HK-2 (cell line): ENCODE results near the gene RIMBP2.

Experiments used
- DNase-seq: peaks from one replicate; pipeline ENCODE4 v3.0.0-alpha.2; 2018; ENCODE audit not compliant: unreplicated experiment

Gene RIMBP2

DNA sequence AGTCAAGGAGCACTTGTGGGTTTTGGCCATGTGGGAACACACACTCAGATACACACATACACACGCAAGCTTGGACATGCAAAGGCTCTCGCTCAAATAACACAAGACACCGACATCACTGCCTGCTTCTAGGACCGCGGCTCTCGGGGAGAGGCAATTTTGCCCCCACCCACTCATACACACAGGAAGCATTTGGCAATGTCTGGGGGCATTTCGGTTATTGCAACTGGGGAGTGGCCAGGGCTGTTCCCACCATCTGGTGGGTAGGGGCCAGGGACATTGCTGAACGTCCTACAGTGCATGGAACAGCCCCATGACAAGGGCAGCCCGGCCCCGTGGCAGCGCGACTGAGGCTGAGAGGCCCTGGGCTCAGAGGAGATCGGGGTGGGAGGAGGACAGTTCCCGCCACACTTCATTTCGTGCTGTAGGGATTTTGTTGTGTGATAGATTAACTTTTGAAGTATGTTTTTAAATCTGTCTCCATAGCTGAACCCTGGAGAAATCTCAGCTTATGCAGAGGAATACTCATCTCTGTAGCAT is 35.6 kb downstream of the RIMBP2 start:
- no peak for DNase-seq

DNA sequence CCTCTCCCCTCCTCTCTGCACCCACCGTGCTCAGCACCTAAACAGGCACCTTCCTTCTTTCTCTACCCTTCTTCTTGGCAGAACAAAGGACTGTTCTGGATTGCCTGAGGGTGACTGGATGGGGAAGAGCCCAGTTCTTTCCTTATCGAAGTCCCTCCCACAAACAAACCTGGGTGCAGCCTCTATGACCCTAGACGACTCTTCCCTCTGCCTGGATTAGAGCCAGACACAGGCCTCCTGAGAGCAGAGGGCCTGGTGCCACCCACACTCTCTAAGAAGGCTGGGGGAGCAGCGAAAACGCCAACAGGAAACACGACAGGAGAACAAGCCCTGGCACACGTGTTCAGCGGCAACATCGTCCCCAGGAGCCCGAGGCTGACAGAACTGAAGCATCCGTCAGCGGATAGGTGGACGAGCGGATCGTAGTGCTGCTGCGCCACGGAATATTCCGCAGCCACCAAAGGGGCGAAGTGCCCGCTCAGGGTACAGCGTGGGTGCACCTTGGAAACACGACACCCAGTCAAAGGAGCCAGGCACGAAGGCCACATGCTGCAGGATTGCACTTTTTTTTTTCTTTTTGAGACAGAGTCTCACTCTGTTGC is 38.0 kb downstream of the RIMBP2 start:
- no peak for DNase-seq

DNA sequence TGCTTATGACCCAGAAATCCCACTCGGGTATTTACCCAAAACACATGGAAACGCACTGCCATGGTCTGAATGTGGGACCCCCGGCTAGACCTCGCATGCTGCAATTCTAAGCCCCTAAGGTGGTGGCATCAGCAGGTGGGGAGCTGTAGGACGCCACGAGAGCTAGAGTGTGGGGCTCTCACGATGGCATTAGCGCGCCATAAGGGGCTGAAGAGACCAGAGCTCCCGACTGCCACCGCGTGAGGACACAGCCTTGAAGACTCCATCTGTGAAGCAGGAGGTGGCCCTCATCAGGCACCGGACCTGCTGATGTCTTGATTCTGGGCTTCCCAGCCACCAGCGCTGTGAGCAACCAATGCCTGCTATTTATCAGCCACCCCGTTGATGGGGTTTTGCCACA is 40.3 kb downstream of the RIMBP2 start:
- no peak for DNase-seq

DNA sequence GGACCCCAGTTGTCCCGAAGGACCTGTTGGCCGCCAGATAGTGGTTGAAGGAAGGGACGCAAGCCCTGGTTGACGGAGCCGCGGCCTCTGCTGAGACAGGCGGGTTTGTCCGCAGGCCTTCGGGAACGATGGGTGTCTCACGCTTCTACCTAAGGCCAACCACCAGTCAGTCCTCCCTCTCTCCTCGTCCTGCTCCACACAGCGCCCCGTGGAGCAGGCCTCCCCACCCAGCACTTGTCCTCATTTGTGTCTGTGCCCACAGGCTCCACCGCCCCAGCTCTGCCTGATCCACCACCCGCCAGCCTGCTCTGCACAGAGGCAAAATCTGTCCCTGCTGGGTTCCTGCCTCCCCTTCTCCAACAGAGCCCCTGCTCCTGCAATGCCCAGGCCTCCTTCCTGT is 41.0 kb downstream of the RIMBP2 start:
- no peak for DNase-seq

DNA sequence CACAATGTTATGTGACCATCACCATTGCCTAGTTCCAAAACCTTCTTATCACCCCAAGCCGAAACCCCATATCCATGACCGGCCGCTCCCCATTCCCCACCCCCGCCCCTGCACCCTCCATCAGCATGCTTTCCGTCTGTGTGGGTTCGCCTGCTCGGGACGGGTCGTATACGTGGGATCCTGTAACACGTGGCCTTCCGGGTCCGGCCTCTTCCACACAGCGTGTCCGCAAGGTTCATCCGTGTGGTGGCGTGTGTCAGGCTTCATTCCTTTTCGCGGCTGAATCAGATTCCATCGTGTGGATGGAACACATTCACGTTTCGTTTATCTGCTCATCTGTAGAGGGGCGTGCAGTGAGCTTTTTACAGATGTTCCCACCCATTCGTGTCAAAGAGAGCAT is 41.4 kb downstream of the RIMBP2 start:
- DNase-seq: no peak

DNA sequence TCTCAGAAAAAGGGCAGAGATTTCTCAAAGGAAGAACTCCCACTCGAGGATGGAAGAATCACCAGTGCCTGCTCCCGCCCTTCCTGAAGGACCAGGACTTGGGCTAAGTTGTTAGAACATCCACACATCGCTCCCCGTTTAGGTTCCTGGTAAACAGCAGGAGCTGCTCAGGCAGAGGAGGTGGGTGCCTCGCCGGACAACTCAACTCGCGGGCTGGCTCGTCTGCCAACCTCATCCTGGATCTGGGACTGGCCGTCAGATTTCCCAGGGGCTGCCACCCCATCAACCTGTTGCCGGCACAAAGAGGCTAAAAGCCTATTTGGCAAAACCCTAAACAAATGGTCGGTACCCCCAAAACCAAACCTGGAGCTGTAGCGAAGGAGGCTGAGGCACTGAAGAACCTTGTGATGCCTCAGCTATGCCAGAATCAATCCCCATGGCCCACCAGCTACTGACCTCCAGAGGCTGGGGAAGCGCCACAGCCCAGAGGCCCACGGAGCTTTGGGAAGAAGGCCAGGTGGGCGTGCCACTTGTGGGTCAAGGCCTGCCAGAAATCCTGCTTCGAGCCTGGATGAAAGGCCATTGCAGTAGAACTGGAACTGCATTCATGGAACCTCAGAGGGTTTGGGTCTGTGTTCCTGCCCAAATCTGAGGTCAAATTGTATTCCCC is 42.9 kb downstream of the RIMBP2 start:
- DNase-seq: no peak

DNA sequence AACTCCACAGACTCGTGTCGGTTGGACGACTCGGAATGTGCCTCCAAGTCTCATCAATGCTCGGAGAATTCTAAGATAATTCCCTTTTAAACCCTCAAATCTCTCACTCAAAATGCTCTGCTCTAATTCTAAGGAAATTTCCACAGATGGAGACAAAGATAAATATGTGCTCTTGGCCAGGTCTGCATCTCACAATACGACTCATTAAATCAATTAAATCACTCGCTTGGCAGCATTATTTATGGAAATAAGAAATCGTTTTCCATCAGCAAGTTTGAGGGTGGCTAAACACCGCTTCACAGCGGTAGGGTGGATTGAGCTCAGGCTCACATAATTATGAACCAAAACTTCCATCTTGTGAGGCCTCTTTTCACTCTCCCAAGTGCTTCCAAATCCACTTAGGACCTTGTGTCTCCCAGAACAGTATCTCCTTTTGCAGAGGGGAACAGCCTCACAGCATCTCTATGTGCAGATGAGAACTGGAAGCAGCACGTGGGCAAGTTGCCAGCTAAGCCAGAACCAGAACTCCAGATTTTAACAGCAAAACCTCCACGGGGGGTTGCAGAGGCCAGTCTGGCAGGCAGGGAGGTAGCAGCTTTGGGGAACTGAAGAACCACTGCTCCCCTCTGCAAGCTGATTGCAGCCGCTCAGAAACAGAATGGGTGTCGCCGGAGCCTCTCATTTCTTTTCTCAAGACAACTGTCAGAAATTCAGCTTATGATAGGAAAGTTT is 43.8 kb downstream of the RIMBP2 start:
- DNase-seq: no peak

DNA sequence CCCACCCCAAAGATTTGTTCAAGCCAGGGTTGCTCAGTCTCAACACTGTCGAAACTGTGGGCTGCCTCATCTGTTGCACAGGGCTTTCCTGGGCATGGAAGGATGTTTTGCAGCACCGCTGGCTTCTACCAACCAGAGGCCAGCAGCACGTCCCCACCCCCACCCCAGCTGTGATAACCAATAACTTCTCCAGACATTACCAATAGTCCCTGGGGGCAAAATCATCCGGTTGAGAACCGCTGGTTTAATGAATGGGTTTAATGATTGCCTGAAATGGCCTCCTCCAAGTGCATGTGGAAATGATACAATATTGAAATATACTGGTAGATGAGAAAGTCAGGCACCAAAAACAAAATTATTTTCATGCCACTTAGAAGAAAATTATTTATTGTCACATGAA is 44.5 kb downstream of the RIMBP2 start:
- DNase-seq: no peak

DNA sequence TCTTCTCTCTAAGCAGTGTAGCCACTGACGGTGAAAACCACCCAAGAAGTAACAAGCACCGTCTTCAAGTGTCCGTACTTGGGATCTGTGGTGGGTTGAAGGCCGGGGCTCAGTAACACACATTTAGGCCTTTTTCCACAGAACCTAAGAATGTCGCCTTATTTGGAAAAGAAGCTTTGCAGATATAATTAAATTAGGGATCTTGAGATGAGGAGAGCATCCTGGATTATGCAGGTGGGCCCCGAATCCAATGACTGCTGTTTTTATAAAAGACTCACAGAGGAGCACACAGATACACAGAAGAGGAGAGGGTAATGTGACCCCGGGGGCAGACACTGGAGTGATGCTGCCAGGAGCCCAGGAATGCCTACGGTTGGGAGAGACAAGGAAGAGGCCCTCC is 46.3 kb downstream of the RIMBP2 start:
- DNase-seq: no peak

DNA sequence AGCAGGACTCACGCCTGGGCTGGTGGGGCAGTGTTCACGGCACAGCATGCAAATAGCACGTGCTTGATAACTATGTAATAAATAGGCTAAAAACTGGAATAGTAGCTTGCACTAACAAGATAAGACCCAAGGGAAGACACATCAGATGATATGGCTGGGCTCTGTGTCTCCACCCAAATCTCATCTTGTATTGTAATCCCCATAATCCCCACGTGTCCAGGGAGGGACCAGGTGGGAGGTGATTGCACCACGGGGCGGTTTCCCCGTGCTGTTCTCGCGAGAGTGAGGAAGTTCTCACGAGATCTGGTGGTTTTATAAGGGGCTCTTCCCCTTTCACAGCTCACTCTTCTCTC is 46.9 kb downstream of the RIMBP2 start:
- DNase-seq: no peak

DNA sequence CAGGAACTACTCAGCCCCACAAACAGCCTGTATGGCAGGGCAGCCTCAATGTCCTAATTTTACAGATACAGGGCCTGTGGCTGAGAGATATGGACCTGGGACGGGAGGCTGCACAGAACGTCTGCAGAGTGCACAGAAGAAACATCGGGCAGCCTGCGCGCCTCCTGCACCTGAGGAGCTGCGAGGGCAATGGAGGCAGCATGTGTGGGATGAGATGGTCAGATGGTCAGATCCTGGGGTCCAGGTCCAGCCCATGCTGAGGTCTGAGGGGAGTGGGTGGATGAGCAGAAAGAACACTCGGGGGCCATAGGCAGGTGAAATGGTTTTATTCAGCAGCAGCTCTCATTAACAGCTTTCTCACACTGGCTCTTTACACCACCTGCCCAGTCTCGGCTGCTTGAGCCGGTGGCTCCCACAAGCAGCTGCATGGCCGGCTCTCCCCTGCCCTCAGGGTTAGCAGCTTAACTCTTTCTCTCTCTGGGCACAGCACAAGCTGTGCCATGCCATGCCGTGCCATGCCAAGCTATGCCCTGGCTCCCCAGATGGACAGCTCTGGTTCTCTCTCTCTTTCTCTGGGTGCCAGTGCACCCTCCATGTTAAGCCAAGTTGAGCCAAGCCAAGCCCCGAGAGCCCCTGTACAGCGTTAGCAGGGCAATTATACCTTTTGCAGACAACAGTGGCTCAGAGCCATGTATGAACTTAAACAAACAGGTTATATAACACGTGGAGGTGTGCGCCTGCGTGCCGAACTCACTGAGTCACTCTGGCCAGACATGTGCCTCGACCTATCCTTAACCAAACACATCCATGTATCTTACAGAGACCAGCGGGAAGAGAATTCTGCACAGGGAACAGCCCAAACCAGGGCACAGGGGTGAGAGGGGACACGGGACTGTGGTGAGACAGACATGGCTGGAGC is 47.6 kb downstream of the RIMBP2 start:
- DNase-seq: no peak

DNA sequence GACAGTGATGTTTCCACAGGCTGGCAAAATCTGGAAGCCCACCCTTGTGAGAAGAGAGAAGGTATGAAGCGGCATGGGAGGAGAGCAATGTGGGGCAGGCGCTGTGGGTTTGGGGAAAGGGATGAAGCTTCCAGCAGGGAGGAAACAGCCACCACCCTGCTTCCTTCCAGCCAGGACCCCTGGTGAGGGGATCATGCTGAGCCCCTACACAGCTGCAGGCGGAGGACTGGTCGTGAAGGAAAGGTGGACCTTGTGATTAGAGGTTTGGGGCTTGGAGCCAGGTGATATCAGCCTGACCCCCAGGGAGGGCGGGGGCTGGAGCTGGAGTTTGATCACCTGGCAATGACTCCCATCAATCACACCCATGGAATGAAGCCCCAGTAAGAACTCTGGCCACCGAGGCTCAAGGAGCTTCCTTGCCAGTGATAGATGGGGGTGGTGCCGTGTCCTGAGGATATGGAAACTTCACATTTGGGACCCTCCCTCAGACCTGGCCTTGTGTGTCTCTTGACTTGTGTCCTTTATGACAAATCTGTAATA is 48.6 kb downstream of the RIMBP2 start:
- DNase-seq: no peak

DNA sequence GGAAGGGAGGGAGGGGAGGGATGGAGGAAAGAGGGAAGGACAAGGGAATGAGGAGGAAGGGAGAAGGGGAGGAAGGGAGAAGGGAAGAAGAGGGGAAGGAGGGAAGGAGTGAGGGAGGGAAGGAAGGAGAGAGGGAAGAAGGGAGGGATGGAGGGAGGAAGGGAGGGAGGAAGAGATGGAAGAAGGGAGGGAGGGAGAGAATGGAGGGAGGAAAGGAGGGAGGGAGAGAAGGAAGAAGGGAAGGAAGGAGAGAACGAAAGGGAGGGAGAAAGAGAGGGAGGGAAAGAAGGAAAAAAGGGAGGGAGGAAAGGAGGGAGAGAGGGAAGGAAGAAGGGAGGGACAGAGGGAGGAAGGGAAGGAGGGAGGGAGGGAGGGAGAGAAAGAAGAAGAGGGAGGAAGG is 49.5 kb downstream of the RIMBP2 start:
- no peak for DNase-seq

DNA sequence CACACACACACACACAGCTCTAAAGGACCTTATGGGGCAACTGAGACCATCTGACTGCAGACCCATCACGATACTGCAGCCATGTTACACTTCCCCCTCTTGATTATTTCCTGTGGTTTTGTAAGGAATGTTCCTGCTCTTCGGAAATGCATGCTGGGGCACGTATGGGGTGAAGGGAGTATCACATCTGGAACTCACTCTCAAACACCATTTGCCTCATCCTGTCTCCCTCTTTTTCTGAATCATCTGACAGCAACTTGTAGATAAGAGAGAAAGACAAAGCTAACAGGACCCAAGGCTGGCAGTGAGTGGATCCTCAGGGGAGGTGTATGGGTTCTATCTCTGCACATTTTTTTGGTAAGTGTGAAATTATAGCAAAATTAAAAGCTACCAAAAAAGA is 50.3 kb downstream of the RIMBP2 start:
- DNase-seq: no peak

DNA sequence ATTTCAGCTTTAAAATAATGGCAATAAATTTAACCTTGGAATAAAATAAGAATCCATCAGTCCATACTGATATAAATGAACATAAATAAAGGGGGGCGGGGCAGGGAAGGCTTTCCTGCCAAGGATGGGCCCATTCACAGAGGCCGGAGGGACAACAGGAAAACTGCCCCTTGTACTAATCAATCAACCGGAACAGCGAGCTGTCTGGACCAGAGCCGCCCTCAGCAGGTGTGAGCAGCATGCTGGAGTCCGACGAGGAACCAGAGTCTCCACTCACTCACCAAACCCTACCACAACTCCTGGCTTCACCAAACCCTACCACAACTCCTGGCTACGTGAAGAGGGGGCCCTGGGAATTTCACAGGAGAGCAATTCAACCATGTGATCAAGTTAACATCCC is 51.3 kb downstream of the RIMBP2 start:
- DNase-seq: no peak

DNA sequence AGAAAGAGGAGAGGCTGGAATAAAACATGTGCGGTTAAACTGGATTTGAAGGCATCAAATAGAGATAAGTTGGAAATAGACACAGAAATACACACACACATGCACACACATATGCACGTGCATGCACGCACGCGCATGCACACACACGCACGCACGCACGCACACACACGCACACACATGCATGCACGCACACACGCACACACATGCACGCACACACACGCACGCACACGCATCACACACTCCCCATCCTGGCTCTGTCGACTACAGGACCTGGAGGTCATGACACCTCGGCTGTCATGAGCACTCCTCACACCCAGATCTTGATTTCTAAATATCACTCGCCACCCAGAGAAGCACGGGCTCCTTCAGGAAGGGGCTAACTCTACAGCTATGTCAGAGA is 51.8 kb downstream of the RIMBP2 start:
- DNase-seq: no peak

DNA sequence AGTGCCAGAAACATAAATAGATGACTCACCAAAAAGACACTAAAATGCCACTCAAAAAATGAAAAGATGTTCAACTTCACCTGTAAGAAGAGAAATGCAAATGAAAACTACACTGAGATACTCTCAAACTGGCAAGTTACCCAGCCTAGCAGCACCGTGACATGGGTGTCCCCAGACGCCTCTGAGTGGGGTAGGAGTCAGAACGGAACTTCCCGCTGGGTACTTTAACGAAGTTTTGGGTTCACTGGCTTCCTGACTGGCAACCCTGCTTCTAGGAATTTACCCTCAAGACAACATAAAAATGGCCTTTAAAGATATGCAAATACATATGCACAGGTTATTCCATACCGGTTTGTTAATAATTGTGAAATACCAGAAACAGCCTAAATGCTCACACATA is 52.6 kb downstream of the RIMBP2 start:
- DNase-seq: no peak

DNA sequence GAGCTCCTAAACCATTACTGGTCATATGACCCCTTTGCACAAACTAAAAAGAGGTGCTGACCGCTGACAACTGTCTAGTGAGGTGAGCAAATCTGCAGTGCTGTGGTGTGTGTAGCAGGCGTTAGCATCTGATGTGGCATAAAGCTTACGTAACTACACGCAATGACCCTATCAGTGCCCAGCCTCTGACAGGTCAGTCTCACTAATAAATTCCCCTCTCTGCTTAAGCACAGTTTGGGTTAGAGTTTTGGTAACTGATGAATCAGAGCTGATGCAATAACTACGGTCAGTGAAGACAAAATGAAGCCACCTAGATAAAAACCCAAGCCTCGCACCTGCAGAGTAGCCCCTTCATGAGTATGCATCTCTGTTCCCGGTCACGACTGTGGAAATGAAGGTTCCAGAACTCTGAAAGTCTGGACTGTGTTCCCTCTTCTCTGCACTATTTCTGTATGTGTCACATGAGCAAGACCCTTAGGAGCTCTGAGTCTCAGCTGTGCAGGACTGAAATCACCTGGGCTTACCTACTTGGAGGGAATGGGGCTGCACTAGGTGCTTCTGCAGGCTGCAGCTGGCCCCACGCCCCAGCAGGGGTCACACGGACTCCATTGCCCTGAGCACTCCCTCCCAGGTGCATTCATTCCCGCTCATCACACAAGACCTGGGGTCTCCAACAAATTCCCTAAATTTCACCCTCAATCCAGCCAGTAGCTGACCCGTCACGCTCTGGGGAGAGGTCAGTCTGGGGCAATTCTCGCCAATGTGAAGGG is 54.4 kb downstream of the RIMBP2 start:
- DNase-seq: no peak

DNA sequence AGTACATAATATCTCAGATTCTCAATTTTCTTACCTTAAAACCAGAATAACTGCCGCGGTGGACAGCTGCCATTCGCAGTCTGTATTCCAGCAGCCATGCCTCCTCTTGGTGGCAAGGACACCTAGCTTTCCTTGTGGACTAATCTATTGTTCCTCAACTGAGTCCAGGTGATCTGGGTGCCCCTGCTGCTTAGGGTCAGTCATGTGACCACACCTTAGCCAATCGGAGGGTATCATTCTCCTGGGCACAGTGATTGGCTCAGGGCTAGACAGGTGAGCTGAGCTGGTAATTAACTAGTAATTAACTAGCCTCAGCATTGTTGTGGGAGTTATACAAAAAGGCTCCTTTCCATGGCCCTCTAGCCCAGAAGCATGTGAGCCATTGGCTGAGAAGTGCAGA is 55.0 kb downstream of the RIMBP2 start:
- no peak for DNase-seq

DNA sequence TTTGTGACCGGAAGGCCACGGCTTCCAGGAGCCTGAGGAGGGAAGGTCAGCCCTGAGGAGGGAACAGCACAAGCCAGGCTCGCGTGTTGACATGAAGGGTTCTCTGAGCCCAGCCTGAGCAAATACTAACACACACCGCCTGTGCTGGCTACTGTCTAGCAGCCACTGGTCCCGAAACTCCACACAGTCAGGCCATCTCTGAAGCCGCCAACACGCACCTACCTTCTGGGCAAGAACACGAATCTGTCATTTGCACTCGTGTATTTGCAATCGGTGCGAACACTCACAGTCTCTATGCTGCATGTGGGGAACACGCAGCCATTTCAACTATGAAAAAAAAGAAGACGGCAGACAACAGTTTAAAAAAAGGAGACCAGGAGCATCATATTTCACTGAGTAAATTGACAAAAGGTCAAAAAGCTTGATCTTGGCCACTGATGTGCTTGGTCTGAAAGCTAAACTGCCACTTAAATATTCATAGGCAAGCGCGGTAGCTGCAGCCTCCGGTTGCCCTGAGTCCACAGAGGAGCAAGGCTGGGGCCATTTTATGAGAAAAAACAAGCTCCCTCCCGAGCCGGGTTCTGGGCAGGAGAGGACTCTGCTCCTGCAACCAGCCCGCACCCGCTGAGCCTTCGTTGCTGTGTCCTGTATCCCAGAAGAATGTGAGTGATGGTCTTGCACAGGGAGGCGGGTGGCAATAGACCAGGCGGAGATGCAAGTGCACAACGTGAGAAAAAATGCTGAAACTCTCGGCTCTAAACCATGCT is 57.8 kb downstream of the RIMBP2 start:
- DNase-seq: no peak
